Stimulated activated CD4-positive, alpha-beta T cell treated with anti-CD3 and anti-CD28 coated beads, Interleukin-4, amount 100 ng/mL, for 24 hours (primary cell): Measurements from ENCODE around the gene SMC6.

Experiments
- DNase-seq: peaks from one replicate; pipeline ENCODE4 v3.0.0-alpha.2; 2020

SMC6 gene

DNA sequence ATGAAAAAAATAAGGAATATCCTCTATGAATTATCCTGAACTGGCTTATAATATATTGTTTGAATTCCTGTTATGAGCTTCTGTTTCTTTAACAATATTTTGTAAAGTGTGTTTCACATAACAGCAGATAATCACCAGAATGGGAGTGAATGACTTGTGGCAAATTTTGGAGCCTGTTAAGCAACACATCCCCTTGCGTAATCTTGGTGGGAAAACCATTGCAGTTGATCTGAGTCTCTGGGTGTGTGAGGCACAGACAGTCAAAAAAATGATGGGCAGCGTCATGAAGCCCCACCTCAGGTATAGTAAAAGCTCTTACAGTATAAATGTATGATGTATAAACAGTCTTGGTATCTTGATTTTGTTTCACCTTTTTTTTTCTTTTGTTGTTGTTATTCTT lies 6.2 kb upstream of the SMC6 start:
- DNase-seq: no peak

DNA sequence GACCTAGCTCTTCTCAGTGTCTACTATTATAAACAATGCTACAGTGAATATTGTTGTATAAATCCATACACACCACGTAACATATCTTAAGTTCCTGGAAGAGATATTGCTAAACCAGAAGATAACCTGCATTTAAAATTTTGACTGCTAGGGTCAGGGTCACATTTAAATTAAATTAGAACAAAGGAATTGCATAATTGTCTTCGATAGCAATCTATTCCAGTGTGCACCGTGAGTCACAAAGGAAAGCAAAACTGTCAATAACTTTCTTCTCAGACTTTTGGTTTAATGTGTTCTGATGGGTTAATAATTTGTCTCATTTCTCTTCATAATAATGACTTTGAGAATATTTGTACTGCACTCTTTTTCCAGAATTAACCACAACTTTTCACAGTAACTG lies 4.5 kb upstream of the SMC6 start:
- no peak for DNase-seq

DNA sequence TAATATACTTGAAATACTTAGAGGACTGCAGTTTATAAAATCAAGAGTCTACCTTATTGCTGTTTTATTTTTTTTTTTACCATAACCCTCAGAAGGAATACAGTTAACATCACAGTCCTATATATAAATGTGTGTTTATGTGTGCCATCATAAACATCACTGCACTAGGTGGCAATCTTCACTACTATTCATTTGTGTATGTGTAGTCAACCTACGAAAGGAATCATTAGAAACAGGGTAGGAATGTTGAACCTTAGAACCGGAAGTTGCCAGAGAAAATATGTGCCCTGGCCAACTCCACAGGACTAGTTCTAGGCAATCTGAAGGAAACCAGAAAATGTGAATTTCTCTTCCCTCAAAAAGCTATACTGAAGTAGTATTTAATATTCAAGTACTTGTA lies 3.7 kb upstream of the SMC6 start:
- no peak for DNase-seq

DNA sequence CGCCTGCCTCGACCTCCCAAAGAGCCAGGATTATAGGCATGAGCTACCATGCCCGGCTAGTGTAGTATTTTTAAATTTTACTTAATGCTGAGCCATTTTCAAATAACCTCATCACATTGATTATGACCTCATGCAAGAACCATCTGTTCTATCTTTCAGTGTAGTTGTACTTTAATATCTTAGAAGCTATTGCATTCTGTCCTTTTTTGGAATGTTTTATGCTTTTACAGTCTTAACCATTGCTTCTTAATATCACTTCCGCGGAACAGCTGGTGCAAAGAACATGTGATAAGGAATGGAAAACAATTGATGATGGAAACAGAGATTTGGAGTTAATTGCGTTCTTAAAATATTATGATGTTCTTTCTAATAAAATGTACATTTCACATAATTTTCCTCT lies 3.1 kb upstream of the SMC6 start:
- DNase-seq: no peak

DNA sequence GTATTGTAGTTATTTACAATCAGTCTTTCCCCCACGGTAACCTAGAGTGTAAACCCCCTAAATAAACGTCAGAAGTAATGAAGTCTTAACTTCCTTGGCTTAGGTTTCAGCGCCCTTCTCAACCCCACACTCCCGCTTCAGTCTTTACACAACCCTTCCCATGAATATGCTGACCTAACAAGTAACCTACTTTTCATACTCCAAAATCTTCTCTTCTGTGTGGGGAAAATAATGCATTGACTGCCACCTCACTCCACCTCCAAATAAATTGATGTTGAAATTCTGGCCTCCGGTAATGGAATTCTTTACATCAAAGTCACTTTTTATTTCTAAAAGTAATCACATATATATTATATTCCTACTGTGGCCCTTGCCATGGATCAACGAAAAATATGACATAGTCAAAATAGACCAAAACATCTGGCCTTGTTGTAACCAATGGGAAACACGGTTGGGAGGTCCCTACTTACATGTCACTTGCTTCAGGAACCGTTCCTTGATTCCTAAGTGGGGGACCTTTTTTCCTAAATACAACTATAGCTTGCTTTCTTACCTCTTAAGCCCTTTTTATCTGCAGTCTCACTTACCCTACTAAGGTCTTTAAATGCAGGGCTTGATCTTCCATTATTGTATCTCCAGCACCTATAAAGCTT lies 1.3 kb upstream of the SMC6 start:
- no peak for DNase-seq

DNA sequence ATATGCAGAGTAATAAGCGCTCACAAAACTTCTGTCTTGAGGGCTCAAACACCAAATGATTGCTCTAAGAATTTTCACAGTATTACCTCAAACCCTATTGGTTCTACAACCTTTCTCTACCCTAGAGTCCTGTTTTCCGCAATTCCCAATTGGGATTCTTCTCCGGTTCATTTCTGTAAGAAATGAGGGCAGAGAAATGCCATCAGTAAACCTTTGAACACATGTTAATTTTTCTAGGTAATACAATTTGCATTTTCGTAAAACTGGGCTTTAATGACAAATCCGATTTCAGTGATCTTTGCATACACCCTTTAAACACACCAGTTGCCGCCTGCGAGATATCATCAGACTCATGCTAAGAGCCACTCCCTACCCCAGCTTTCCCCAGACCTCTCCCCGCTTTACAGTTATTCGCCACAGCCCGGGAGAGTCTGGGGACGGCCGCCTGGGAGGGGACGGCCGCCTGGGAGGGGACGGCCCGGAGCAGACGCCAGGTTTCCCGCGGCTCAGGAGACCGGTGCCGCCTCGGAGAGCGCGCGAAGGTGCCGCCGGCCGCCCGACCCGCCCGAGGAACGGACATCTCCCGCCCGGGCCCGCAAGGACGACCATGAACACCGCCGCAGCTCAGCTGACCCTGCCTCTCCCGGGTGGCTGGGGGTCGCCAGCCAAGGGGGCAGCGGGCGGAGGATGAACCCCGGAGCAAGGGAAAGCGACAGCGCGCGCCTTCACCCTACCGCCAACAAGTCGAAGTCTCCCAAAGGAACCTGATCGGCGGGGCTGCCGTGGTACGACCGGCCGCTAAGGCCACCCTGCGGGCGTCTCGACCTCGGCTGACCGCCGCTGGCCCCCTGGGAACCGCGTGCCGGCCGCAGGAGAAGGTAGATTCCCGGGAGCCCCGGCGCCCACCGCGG lies 463 bp downstream of the SMC6 start:
- peak; percentile 40 for DNase-seq

DNA sequence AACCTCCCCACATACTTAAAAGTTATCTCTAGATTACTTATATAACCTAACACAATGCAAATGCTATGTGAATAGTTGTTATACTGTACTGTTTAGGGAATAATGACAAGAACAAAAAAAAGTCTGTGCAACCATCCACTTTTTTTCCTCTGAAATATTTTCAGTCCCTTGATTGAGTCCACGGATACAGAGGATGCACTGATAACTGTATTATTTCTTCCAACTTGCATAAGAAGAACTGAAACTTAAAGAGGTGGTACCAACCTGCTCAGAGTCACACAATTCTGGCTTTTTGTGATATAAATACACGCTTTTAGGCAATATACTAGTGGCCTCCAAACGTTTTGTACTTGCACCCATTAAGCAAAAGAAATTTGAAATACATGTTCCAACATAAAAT lies 1.4 kb downstream of the SMC6 start:
- DNase-seq: no peak

DNA sequence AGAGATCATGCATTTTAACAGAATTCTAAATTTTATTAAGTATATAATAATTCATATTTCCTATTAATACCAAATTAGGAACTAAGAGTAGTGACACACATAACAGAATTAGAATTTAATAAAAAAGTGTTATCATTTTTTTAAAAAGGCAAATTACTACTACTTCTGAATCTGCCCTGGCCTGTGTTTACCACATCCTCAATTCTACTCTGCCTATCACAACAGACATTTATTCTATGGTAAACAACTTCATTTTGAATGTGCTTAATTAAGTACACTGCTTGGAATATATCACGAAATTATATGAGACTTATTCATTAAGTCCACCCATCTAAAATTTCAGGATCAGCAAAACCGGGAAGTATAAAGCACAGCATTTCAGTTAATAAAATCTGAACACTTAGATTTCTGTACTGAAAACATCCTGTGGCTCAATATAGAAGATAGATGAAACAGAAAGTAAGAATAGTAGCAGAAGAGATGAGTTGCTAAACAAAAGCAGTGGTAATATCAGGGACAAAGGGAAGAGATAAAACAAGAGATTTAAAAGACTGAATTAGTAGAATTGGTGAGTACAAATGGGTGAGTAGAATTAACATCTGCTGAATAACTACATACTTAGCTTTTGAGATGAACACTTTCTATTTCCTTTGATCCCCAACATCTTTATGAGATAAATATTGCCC lies 3.7 kb downstream of the SMC6 start:
- DNase-seq: no peak

DNA sequence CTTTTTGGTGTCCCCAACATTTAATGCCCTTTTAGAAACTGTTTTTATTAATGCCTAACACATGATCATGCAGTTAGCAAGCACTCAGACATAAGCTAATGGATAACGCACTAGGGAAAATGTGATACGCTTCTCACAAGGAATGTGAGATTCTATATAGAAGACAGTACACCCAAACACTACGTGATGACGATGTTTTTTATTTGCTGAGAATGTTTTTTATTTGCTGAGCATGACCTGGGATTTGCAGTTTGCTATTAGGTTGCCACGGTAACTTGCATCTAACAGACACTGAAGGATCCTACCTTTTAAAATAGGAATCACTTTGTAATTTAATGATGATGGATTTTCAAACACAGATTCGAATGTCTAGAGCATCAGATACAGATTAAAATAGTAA lies 4.9 kb downstream of the SMC6 start:
- DNase-seq: no peak

DNA sequence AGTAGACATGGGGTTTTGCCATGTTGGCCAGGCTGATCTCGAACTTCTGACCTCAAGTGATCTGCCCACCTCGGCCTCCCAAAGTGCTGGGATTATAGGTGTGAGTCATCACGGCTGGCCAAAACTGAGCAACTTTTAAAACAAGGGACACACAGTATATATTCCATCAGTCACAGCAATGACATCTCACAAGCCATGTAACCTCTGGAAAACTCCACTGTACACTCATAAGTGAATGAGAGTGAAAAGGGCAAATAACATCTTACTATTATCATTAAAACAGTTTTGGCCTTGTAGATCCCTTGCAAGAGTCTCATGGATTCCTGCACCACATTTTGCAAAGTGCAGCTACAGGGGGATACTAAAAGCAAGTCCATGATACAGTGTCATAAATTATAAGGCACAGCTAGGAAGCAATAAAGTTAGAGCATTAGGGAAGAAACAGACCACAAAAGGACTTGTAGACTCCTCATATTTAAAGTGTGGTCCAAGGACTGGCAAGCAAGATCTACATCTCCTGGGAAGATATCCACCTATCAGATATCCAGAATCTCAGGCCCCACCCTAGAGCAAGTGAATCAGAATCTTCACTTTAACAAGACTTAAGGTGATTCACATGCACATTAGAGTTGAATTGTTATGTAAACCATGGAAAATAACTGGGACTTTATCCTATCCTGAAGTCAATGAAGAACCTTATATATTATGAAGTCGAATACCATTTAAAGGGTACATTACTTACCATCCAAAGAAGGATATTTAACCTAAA lies 5.7 kb downstream of the SMC6 start:
- DNase-seq: no peak

DNA sequence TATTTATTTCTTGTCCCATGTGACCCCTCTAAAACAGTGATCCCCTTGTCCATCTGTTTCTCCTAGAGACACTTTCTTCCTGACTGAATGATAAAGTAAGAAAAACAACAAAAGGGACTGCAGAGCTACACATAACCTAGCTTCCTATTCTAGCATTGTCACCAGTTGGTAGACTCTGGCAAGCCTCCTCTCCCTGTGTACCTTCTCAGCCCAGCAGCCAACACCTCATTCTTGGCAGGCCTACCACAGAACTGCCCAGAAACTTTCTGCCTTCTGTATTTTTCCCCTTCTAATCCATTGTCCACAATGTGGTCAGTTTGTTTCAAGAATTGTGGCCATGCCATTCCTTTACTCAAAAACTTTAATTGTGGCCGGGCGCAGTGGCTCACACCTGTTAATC lies 13.4 kb downstream of the SMC6 start:
- no peak for DNase-seq

DNA sequence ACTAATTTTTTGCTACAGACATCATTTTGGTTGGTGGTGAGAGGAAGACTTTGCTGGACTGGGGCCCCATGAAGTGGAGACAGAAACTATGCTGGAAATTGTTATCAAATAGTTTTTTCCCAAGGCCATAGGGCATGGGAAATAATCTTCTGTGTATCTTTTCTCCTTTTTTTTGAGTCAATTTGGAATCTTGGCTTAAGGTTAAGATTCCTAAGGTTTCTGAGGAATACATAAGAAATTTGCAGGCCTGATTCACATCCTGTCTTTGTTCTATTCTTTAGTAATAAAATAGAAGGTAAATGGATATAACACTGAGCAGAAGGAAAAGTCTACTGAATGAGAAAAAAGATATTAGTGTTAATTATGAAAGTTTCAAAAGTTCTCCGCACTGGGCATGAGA lies 16.6 kb downstream of the SMC6 start:
- no peak for DNase-seq

DNA sequence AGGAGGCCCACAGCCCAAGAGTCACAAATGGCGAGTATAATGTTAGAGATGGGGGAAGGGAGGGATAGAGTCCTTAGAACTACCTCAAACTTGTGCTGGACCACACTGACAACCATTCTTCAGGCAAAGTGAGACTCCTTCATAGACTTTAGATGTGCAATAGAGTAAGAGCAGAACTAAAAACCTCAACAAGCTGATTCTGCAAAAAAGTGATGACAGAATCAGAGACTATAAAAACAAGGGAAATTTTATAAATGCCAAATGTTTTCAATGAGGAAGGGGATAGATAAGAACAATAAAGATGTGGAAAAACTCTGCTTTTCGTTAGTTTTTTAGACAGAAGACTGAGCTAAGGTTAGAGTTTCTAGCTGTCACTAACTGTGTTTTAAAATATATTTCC lies 17.7 kb downstream of the SMC6 start:
- DNase-seq: no peak

DNA sequence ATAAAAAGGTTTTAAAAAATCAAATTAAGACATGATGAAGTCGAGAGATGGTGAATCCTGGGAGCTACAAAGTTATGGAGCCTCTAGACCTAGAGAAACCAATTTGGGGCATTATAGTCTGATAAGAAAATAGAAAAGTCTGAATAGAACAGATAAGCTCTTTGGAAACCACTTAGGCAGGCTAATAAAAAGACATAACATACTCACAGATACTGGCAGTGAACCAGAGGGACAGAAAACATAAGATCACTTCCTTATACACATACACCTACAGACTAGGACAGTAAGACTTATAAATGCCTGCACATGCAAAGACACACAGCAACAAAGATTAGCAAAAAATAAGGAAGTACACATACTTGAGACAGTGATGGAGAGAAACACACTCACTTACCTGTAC lies 20.0 kb downstream of the SMC6 start:
- DNase-seq: no peak

DNA sequence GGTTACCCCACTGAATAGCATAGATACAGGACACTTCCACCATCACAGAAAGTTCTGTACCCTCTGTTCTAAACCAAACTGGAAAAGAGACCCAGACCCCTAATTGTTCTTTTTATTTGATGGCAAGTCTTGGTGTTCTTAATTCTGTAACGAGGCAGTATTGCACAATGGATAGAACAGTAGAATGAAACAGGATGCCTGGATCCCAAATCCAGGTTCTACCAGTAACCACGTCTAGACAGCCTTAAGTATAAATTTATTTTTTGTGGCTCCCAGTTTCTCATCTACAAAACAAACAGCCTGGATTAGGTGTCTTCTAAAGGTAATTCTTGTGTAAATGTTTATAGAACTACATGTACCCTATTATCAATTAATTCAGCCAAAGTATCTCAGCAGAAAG lies 23.7 kb downstream of the SMC6 start:
- DNase-seq: no peak

DNA sequence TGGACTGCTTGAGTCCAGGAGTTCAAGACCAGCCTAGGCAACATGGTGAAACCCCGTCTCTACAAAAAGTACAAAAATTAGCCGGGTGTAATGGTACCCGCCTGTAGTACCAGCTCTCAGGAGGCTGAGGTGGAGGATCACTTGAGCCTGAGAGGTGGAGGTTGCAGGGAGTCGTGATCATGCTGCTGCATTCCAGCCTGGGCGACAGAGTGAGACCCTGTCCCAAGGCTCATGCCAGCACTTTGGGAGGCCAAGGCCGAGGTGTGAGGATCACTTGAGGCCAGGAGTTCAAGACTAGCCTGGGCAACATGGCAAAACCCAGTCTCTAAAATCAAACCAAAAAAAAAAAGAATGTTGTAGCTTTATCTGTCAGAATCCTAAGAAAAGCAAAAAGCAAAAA lies 25.4 kb downstream of the SMC6 start:
- DNase-seq: no peak

DNA sequence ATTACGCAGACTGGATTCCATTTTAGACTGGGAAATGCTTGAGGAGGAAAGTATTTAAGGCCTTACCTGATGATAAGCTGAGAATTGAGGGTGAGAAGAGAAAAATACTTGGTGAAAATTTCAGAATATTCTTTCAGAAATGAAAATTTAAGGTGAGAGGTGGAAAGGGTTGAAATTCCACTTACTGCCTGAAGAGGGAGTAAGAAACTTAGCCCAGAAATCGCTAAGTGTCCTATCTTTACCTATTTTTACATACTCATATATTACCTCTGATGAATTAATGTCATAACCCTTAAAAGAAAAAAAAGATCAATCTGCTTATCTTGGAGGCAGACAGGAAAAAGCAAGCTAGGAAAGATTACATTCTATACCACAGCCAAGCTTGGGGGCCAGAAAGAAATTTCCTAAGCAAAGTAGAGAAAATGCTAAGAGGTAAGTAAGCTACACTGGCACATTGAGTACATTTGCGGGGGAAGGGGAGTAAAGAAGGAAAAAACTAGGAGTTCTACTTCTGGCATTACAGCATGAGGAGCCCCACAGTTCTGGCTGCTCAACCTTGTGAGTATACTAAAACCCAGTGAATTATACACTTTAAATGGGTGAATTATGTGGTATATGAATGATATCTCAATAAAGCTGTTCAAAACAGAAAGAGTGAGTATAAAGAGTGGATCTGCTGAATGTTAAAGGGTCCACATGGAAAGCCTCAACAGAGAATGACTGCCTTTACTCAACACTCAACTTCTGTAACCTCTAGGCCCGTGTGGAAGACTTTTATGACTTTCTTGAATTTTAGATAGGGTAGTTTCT lies 33.8 kb downstream of the SMC6 start:
- no peak for DNase-seq

DNA sequence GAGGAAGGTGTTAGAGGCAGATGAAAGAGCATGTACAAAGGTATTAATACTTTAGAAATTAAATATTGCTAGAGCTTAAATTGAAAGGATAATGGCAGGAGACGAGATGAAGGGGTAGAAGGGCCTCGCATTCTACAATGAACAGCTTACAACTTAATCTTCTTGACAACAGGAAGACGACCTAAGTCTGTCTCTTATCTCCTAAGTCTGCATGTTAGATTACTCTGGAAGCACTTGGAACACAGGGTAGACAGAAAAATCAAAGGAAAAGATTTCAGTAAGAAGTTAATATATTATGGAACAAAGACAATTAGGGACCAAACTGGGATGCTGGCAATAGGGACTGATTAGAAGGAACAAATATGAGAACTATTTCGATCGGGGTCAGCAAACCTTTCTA lies 34.9 kb downstream of the SMC6 start:
- DNase-seq: no peak

DNA sequence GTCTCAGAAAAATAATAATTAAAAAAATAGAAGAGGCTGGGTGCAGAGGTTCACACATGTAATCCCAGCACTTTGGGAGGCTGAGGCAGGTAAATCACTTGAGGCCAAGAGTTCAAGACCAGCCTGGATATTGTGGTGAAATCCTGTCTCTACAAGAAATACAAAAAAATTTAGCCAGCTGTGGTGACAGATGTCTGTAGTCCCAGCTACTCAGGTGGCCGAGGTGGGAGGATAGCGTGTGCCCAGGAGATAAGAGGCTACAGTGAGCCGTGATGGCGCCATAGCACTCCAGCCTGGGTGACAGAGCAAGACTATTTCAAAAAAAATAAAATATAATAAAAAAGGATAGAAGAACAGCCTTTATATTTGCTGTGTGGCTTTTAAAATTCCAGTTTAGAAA lies 35.9 kb downstream of the SMC6 start:
- no peak for DNase-seq

DNA sequence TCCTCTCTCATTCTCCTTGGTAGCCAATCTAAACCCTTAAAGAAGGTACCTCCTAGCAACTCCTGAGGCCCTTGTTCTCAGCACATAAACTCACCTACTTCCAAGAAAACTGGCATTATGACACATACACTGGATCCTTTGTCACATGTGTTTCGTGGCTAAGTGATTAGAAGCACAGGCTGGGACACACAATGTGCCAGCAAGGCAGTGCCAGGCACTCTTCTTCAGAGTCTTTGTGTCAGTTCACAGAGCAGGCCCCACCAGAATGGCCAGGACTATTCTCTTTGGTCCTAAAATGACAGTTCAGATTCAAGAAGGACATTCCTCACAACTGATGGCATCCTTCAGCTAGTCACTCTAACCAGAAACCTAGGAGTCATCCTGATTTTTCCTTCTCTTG lies 40.3 kb downstream of the SMC6 start:
- no peak for DNase-seq

DNA sequence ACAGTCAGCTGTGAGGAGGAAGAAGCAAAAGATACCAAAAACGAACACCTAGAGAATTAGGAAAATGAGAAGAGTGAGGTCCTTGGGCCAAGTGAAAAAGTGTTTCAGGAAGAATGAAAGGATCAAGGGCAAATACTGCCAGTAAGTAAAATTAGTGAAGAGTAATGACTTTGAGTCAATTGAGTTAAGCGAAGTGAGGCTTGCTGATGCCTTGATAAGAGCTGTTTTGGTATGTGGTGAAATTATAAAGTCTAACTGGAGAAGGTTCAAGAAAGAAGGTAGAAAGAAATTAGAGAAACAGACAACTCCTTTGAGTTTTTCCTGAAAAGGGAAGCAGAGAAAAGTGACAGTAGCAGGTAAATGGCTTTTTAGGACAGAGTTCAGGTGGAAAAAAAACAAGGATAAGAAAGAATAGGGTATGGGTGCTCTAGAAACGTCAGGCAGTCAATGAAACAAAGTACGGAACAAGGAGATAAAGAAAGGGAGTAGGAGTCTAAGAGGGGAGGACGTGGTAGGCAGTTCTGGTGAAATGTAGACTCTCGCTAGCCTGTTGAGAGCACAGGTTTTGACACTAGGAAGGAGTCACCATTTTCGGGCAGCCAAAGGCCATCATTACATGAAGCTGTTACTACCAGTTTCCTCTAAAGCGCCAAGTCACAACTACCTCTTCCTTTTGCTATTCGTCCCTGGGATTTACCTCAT lies 42.9 kb downstream of the SMC6 start:
- DNase-seq: no peak

DNA sequence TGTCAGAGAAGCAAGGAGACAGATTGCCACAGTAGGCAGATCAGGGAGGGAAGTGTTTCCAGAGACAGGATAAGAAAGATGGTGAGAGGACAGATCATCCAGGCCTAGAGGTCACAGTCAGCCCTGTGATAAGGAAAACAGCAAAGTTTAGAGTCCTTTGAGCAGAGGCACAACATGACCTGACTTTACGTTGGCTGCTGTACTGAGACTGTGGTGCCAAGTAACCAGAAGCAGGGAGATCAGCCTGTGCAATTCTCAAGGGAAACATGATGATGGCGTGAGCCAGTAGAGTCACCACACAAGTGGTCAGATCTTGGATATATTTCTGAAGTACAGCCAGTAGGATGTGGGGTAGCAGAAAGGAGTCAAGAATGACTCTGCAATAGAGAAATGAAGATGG lies 43.7 kb downstream of the SMC6 start:
- DNase-seq: no peak
